G401.6 (cell line): ENCODE data around the gene CHAT.

Experiments used
- FAIRE-seq: peaks from 2 replicates; lab custom pipeline; 2012; peaks lifted over from hg19 to GRCh38; lab: Jason Lieb, UNC

The CHAT gene

GRCh38 chr10:49597426-49598163 lies 16.2 kb upstream of the CHAT start:
- FAIRE-seq = no peak

- no peak for FAIRE-seq
Measured at GRCh38 chr10:49598164-49598856, 15.5 kb upstream of the CHAT start.

DNA sequence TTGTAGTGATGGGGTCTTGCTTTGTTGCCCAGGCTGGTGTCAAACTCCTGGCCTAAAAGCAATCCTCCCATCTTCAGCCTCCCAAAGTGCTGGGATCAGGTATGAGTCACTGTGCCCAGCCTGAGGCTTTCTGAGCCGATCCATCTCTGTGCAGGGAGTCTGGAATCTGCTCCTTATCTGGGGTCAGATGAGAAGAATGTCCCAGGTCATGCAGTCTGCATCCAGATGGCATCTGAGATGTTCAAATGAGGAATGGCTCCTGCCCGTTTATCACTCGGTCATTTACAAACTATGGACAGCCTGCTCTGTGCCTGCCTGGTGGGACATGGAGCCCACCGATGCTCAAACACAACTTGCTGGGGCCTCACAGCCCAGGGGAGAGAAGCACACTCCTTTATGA lies 14.9 kb upstream of the CHAT start:
- no peak for FAIRE-seq

- FAIRE-seq = no peak
Measured at GRCh38 chr10:49599546-49599945, 14.3 kb upstream of the CHAT start.

DNA sequence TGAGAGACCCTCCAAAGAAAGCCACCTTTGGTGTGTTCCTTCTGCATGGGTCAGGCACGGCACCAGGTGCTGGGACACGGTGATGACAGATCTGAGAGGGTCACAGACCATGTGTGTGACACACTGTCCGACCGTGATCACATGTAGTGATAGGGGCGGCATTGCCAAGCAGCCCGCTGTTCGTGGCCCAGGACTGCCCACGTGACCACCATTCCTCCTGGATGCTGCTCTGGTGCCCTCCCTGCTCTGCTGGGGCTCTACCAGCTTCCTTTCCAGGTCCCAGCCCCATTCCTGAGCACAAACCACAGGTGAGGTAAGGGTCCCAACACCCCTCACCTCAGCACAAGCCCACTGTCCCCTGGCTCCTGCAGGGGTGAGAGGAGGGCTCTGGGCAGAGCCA lies 13.8 kb upstream of the CHAT start:
- FAIRE-seq = no peak

DNA sequence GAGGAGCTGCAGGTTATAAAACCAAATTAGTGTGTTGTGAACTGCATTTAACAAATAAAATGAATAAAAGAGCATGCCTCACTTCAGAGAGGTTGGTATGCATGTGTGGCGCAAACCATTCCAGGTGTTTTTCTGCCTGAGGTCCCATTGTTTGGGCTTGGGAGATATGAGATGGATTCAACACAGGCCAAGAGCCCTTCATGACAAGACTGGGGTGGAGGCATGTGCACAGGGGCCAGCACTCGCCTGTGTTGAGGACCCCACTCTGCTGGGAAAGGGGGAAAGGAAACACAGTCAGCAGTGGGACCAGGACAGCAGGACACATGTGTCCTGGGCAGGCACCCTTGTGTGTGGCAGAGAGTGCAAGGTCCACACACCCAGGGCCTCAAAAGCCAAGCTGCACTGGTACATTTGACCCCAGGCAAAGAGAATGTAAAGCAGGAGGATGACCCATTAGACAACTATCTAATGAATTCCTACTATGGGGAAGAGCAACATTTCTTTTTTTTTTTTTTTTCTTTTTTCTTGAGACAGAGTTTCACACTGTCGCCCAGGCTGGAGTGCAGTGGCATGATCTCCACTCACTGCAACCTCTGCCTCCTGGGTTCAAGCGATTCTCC lies 12.9 kb upstream of the CHAT start:
- no peak for FAIRE-seq

GRCh38 chr10:49601857-49602256 lies 12.0 kb upstream of the CHAT start:
- FAIRE-seq = no peak

DNA sequence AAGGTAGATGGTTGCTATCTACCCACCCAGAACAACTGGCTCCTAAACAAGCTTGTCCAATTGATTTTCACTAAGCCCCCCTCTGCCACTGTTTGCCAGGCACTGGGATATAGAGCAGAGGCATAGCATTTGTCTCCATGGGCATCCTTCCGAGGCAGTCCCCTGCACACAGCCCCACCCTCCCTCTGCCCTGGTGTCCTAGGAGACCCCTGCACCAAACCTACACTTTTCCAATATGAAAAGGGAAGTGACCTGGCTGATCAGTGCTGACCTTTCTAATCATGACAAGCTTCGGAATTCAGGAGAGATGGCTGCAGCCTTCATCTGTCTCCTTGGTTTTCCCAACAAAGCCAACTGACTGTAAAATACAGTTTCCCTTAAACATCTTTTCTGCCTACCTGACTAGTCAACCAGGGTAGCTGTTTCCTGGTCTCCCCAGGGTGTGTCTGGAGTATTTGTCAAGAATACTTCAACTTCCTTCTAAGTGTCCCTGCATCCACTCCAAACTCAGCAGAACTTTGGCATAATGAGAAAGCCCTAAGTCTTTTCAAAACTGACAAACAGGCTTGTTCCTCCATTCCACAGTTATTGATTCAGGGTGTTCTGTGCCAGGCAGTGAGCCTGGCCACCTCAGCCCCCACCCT lies 11.3 kb upstream of the CHAT start:
- FAIRE-seq = no peak

GRCh38 chr10:49605216-49605938 lies 8.5 kb upstream of the CHAT start:
- no peak for FAIRE-seq

DNA sequence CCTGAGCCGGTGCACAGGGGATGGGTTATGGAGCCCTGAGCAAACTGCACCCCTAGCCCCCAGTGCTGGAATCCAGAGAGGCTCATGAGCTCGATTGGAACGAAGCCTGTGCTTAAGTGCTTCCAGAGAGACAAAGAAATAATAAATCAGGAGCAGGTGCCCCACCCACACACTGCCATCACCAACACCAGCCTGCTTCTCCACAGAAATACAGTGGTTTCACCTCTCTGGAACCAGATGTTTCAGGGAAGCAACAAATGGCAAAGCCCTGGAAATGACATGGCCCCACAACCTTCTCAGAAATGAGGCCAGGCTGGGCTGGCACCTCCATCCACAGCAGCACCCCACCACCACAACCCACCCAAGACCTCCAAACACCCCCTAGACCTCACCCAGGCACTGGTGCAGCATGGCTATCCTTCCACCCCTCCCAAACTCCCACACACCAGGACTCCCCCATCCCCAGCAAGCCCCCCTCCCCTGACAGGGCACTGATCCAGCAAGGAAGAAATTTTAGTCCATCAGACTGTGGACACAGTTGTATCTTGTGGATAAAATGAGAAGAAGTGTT lies 7.8 kb upstream of the CHAT start:
- FAIRE-seq = no peak

GRCh38 chr10:49606981-49607535 lies 6.8 kb upstream of the CHAT start:
- FAIRE-seq = no peak

DNA sequence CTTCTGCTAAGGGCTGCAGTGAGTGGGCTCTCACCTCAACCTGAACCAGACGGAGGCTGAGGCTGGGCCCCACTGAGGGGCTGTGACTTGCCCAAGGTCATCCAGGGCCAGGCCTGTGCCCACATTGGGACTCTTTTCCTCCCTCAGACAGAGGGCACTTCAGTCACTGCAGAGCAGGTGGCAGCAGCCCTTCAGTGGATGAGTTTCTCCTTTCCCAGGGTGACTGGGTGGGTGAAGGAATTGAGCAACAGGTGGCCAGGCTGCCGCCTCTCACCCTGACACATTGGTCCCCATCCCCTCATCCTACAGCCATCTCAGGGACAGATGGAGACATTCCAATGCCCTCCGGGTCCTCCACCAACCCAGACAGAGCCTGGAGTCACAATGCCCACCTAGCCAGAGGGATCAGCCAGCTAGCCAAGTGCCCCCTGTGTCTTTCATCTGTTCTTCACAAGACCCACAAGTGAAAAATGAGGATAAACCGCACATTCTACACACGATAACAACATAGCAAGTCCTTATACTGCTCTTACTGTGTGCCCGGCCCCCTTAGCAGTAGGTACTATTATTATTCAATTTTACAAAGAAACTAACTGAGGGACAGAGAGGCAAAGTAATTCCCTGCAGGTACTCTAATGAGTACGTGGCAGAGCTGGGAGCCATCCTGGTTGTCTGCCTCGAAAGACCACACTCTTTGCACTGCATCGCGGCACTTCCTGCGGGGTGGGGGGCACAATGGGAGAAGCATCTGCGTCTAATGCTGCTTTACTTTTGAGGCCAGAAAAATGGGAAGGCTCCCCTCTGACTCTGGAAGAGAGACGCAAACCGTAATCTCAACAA lies 5.5 kb upstream of the CHAT start:
- FAIRE-seq = no peak

DNA sequence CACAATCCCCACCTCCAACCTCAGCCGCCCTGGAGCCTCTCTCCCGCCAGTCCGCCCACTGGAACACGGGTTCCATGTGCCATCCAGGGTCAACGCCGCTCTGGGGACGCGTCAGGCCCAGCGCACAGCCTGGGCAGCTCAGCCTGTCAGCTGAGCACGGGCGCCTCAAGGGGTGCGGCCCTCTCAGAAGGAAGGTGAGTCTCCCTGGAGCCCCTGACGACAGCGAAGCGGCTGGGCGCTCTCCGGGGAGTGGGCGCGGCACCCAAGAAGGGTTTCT lies 4.9 kb upstream of the CHAT start:
- FAIRE-seq = no peak

DNA sequence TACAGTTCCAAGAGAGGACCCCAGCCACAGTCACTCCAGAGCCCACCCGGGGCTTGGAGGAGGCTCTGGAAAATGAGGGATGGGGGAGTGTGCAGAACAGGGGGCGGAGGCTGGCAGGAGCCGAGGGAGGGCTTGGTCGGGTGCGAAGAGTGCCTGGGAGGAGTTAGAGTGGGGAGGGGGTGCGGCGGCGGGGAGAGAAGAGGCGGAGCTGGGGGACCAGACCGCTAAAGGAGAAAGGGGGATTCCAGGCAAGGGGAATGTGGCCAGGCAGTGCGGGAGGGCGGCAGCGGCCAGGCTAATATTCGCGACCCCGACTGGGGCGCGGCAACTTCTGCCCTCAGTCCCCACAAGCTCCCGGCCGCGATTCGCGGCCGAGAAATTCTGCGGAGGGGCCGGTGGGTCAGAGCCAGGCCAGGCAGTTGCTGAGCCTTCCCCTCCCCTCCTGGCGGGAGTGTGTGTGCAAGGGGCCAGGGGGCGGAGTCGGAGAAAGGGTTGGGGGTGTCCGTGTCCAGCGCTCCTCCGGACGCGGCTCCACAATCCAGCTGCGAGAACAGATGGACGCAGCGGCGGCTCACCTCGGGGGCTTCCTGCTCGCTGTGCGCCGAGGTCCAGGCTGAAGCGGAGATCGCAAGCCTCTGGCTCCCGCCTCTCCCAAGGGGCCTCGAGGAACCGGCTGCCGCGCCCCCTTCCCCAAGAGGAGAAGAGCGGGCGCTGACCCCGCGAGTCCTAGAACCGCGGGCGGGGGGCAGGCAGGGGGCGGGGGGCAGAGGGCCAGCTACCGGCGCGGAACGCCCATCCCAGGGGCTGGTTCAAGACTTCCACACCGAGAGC lies 4.3 kb upstream of the CHAT start:
- no peak for FAIRE-seq

DNA sequence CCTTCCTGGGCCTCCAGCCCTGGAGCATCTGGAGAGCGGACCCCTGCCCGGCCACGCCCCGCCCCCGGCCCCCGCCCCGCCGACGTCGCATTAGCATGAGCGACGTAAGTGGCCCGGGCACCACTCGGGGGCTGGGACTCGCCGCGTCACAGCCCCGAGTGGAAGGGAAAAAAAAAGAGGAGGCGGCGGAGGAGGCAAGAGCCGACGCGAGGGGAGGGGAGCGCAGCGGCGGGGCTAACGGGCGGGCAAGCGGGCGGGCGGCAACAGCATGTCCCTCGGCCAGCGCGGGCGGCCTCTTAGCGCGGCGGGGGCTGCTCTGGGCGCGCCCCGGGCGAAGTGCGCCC lies 3.8 kb upstream of the CHAT start, which contains the start of gene SLC18A3:
Gene SLC18A3, plus strand, starts transcription at position 197 of the 344 bp plus-strand sequence. CDS start 431 bp downstream, outside the sequence.
- no peak for FAIRE-seq

GRCh38 chr10:49610458-49611165 lies 3.2 kb upstream of the CHAT start:
- FAIRE-seq = no peak

- no peak for FAIRE-seq
Measured at GRCh38 chr10:49611166-49611815, 2.5 kb upstream of the CHAT start.

DNA sequence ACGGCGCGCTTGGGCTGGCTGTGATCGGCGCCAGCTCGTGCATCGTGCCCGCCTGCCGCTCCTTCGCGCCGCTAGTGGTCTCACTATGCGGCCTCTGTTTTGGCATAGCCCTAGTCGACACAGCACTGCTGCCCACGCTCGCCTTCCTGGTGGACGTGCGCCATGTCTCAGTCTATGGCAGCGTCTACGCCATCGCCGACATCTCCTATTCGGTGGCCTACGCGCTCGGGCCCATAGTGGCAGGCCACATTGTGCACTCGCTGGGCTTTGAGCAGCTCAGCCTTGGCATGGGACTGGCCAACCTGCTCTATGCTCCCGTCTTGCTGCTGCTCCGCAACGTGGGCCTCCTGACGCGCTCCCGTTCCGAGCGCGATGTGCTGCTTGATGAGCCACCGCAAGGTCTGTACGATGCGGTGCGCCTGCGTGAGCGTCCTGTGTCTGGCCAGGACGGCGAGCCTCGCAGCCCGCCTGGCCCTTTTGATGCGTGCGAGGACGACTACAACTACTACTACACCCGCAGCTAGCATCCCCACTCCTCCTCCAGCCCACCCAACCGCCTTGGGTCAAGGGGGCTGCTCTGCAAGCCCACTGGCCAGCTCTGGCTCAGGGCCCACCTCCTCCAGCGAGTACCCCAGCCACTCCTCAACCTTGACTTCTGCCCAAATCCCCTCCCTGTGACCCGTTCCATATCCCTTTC lies 1.9 kb upstream of the CHAT start:
- FAIRE-seq = no peak
